Panc1 (cell line): ENCODE results near the gene ANKMY2. TPM values are rescaled to one million over a fixed set of nuclear protein-coding genes. Genes with fewer than 3 reads are reported as not detected.

Source experiments
- ATAC-seq: fragments of 200-7000 bp; cut with Tn5 transposase; 2 replicates; pipeline ENCODE4 v1.9.1; 2020; ENCODE audit warnings: mild to moderate bottlenecking, moderate library complexity
- Bru-seq: library from RNA; stranded (reverse); fragments of 400-500 nt; gene quantifications from one replicate; lab custom pipeline; 2021; lab: Mats Ljungman, UMichigan
- BruChase-seq, 2 experiments: library from RNA; stranded (reverse); fragments of 400-500 nt; gene quantifications; one replicate each; lab custom pipeline; 2021; lab: Mats Ljungman, UMichigan
- BruUV-seq: library from RNA; stranded (reverse); fragments of 400-500 nt; replicated peaks from 2 replicates; lab custom pipeline; 2021; lab: Mats Ljungman, UMichigan
- CTCF ChIA-PET: fragments of 300-600 bp; sonication (Branson Sonifier 250); formaldehyde crosslinking; loops from one replicate; lab custom pipeline; 2022; ENCODE audit warnings: antibody characterized with exemption; lab: Charles Lee
- POLR2A ChIA-PET: fragments of 300-600 bp; sonication (Branson Sonifier 250); formaldehyde crosslinking; loops from one replicate; lab custom pipeline; 2022; ENCODE audit warnings: antibody characterized with exemption; lab: Charles Lee
- DNase-seq: peaks from one replicate; pipeline ENCODE4 v3.0.0-alpha.2; 2010; ENCODE audit warnings: low read depth, low spot score
- H3K27ac ChIP-seq: 2 replicates; pipeline ENCODE4 v1.5.1; 2011; ENCODE audit warnings: mild to moderate bottlenecking, low read length, inconsistent platforms
- H3K27me3 ChIP-seq: fragments of 200-500 bp; sonication (Bioruptor generic); 2 replicates; pipeline ENCODE4 v1.6.0; 2014; ENCODE audit warnings: low read length, inconsistent platforms; ENCODE audit not compliant: control insufficient read depth, insufficient read depth
- H3K36me3 ChIP-seq: fragments of 200-500 bp; sonication (Bioruptor generic); 2 replicates; pipeline ENCODE4 v1.5.1; 2014; ENCODE audit warnings: inconsistent platforms, mild to moderate bottlenecking, low read length, moderate library complexity; ENCODE audit not compliant: control insufficient read depth, insufficient read depth
- H3K4me1 ChIP-seq: 2 replicates; pipeline ENCODE4 v1.5.1; 2011; ENCODE audit warnings: inconsistent platforms, mild to moderate bottlenecking, low read length, moderate library complexity; ENCODE audit not compliant: control insufficient read depth, insufficient read depth
- H3K4me3 ChIP-seq, 2 experiments: 2 replicates each; pipeline ENCODE4 v1.5.1; 2011 to 2012; ENCODE audit warnings: low read depth in 2 of 2, low read length in 2 of 2, mild to moderate bottlenecking in 2 of 2, inconsistent platforms in 1 of 2, moderate library complexity in 1 of 2
- H3K9me3 ChIP-seq: fragments of 200-500 bp; sonication (Bioruptor generic); 2 replicates; pipeline ENCODE4 v1.5.1; 2014; ENCODE audit warnings: low read depth, mild to moderate bottlenecking, inconsistent platforms, low read length, moderate library complexity; ENCODE audit not compliant: control insufficient read depth, insufficient read depth
- POLR2AphosphoS5 ChIP-seq: IDR thresholded peaks from 2 replicates; pipeline ENCODE4 v1.6.1; 2012; ENCODE audit warnings: mild to moderate bottlenecking, low read depth, low read length, moderate library complexity
- SIN3A ChIP-seq: IDR thresholded peaks from 2 replicates; pipeline ENCODE4 v1.6.1; 2012; ENCODE audit warnings: low read depth, mild to moderate bottlenecking, low read length, moderate library complexity, borderline replicate concordance; ENCODE audit not compliant: insufficient read depth
- TCF7L2 ChIP-seq: IDR thresholded peaks from 2 replicates; pipeline ENCODE4 v1.6.1; 2011; ENCODE audit warnings: mild to moderate bottlenecking, low read depth, low read length, inconsistent platforms
- in situ Hi-C: cut with HindIII; loops from 2 replicates; pipeline ENCODE4 v1.10.0; 2016; ENCODE audit warnings: low sequenced_read_pairs, low pct_unique_long_range_greater_than_20kb
- intact Hi-C: fragments of 100-400 bp; cut with micrococcal nuclease; formaldehyde crosslinking; loops from one replicate; pipeline ENCODE4 v1.10.0; 2022; ENCODE audit not compliant: unreplicated experiment
- long read RNA-seq: library from polyadenylated mRNA; unstranded; transcript quantifications from one replicate; pipeline ENCODE4 v2.0.0, GENCODE V29; 2021; ENCODE audit not compliant: unreplicated experiment
- polyA plus RNA-seq: library from polyadenylated mRNA; unstranded; fragments of >200 nt; gene quantifications from one replicate; pipeline ENCODE4 v1.2.1, GENCODE V29; 2012; ENCODE audit warnings: missing spikeins; ENCODE audit not compliant: insufficient read length
- total RNA-seq: library from RNA; stranded (reverse); gene quantifications from one replicate; pipeline ENCODE4 v1.2.1, GENCODE V29; 2021; ENCODE audit not compliant: unreplicated experiment
- TF ChIP-seq, protein P1 (sequence below): fragments of 450-650 bp; IDR thresholded peaks from 2 replicates; pipeline ENCODE4 v1.5.1; 2017; ENCODE audit warnings: mild to moderate bottlenecking
- TF ChIP-seq, protein P2 (sequence below), 2 experiments: IDR thresholded peaks; 2 replicates each; pipeline ENCODE4 v1.6.1; 2011 to 2012; ENCODE audit warnings: low read depth in 2 of 2, control low read depth in 1 of 2, low read length in 1 of 2, mild to moderate bottlenecking in 1 of 2, moderate library complexity in 1 of 2; ENCODE audit not compliant: insufficient read depth in 1 of 2

Gene ANKMY2
- 18.6 TPM for total RNA-seq
- 15.1 TPM for polyA plus RNA-seq
- Bru-seq, nascent RNA, result percentile 77 among the genes with signal in this experiment
- percentile 74 among the genes with signal in this experiment for BruChase-seq, experiment 1, labeled RNA remaining after a 2-hour chase
- BruChase-seq, experiment 2, labeled RNA remaining after a 6-hour chase, result percentile 67 among the genes with signal in this experiment
- long read RNA-seq, transcript ANKMY2-201 (10 exons, 2,555 nt), result major isoform, 25 of 30 reads
- long read RNA-seq, partial matches to known transcripts, result 2 of 30 reads
- long read RNA-seq, other reads (novel, unspliced or antisense), result 2 of 30 reads

GRCh38 chr7:16645593-16646471 is at the start of gene ANKMY2, which contains the start of gene BZW2:
TSS of gene ANKMY2 (minus strand) at chr7:16645754. CDS start at chr7:16645573, 181 bp downstream.
TSS of gene BZW2 (plus strand) at chr7:16646181. CDS start at chr7:16665444, 19,263 bp downstream.
- DNase-seq, result peak; percentile 79
- Histone ChIP-seq H3K4me1 (peaks cover 43% of the 10 kb centered on the region), H3K27ac (peak within 1 kb of the TSS; percentile 93), H3K27me3 (no peaks in the 10 kb centered on the region), H3K36me3 (no peaks in the 10 kb centered on the region; the same call in 1 of the 2 replicates), H3K4me3 (peak within 1 kb of the TSS; percentile 76 to 95), H3K9me3 (no peaks in the 10 kb centered on the region)
- TF ChIP-seq TCF7L2, result no peak; the same call in 1 of the 2 replicates
- TF ChIP-seq, protein P1, sequence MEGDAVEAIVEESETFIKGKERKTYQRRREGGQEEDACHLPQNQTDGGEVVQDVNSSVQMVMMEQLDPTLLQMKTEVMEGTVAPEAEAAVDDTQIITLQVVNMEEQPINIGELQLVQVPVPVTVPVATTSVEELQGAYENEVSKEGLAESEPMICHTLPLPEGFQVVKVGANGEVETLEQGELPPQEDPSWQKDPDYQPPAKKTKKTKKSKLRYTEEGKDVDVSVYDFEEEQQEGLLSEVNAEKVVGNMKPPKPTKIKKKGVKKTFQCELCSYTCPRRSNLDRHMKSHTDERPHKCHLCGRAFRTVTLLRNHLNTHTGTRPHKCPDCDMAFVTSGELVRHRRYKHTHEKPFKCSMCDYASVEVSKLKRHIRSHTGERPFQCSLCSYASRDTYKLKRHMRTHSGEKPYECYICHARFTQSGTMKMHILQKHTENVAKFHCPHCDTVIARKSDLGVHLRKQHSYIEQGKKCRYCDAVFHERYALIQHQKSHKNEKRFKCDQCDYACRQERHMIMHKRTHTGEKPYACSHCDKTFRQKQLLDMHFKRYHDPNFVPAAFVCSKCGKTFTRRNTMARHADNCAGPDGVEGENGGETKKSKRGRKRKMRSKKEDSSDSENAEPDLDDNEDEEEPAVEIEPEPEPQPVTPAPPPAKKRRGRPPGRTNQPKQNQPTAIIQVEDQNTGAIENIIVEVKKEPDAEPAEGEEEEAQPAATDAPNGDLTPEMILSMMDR, result no peak
- TF ChIP-seq SIN3A, result peak; percentile 98
- TF ChIP-seq POLR2AphosphoS5, result peak; percentile 84
- TF ChIP-seq, protein P2, sequence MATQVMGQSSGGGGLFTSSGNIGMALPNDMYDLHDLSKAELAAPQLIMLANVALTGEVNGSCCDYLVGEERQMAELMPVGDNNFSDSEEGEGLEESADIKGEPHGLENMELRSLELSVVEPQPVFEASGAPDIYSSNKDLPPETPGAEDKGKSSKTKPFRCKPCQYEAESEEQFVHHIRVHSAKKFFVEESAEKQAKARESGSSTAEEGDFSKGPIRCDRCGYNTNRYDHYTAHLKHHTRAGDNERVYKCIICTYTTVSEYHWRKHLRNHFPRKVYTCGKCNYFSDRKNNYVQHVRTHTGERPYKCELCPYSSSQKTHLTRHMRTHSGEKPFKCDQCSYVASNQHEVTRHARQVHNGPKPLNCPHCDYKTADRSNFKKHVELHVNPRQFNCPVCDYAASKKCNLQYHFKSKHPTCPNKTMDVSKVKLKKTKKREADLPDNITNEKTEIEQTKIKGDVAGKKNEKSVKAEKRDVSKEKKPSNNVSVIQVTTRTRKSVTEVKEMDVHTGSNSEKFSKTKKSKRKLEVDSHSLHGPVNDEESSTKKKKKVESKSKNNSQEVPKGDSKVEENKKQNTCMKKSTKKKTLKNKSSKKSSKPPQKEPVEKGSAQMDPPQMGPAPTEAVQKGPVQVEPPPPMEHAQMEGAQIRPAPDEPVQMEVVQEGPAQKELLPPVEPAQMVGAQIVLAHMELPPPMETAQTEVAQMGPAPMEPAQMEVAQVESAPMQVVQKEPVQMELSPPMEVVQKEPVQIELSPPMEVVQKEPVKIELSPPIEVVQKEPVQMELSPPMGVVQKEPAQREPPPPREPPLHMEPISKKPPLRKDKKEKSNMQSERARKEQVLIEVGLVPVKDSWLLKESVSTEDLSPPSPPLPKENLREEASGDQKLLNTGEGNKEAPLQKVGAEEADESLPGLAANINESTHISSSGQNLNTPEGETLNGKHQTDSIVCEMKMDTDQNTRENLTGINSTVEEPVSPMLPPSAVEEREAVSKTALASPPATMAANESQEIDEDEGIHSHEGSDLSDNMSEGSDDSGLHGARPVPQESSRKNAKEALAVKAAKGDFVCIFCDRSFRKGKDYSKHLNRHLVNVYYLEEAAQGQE (IDR thresholded peaks at IDR 0.05; ENCODE audit: insufficient read depth in 1 of 2, low read depth in 2 of 2, low read length in 1 of 2), result 0 out of 4 replicates have a peak, but pooled peaks of 1 of the 2 experiments have one; percentile 31
- POLR2A ChIA-PET, result interaction anchor here (0.7 kb wide), 1 partner anchor 48 kb away, joined by 4 read pairs; no protein-coding TSS in a partner anchor
- ATAC-seq, result peak; percentile 95
- intact Hi-C loops (no loop called here), in situ Hi-C loops (no loop called here)
- CTCF ChIA-PET, result interaction anchor here (1.0 kb wide), 1 partner anchor 225 kb away, joined by 4 read pairs; the partner anchor contains the start of gene CRPPA
- BruUV-seq, result no TSS peak

DNA sequence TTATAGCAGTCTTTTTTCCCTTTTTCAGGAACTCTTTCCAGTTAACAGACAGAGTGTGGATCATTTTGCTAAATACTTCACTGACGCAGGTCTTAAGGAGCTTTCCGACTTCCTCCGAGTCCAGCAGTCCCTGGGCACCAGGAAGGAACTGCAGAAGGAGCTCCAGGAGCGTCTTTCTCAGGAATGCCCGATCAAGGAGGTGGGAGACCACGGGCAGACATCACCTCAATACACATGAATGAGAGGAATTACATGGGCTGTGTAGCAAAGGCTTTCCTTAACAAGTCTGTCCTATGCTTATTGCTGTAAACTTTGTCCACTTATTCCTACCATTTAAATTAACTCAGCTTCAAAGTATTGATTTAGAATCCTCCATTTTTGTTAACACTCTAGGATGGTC is 49.3 kb upstream of the ANKMY2 start:
- peaks cover 48% of the 10 kb centered on the region for H3K36me3 ChIP-seq
- intact Hi-C loops, result loop anchor here (2.0 kb wide), 1 partner anchor 224 kb away; no protein-coding TSS in a partner anchor
- no peaks in the 10 kb centered on the region for H3K27me3 ChIP-seq
- in situ Hi-C loops, result no loop called here
- H3K9me3 ChIP-seq, result no peaks in the 10 kb centered on the region
- ChIA-PET CTCF (interaction anchor here (0.5 to 0.9 kb wide), 4 partner anchors 25 to 231 kb away, joined by 3 to 5 read pairs (median 4); no protein-coding TSS in a partner anchor), POLR2A (no interaction called here)
- no peak overlapping the region for H3K4me3 ChIP-seq
- TF ChIP-seq TCF7L2 (no peak), SIN3A (no peak), POLR2AphosphoS5 (no peak)
- TF ChIP-seq, protein P1, result no peak
- TF ChIP-seq, protein P2 (IDR thresholded peaks at IDR 0.05; ENCODE audit: insufficient read depth in 1 of 2, low read depth in 2 of 2, low read length in 1 of 2), result no peak
- ATAC-seq (no peak), DNase-seq (no peak)
- no TSS peak for BruUV-seq
- H3K4me1 ChIP-seq, result no peaks in the 10 kb centered on the region
- H3K27ac ChIP-seq, result no peak overlapping the region
